ENCODE data around the gene MPDZ.

The MPDZ gene

DNA sequence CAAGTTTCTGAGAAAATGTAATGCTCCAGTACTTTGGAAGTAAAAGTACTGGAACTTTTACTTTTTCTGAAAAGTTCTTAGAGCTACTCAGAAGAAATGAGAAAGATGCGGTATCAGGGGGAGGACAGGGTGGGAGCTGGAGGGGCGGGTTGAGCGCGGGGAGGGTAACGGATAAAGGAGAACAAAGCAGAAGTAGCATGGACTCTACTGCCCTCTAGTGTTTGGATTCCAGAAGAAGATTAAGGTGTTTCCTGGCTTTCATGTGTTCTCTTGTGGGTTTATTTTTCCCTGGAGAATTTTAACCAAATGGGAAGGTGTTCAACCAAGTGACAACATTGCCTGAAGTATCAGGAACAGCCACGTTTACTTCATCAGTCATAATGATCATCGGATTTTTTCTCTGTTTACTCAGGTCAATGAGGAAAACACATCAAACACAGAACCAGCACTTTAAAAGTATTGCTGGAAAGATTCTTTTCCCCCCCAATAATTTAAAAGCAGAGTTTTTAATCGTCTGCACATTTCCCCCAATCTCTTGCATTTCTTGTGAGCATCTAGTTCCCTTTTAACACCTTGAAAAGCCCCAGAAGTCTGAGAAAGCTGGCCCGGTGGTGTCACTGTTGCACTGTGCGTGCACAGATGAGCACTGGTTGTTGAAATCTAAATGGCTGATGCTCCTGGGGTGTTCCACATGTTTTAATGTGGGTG, 190.6 kb downstream of the MPDZ start:
- Histone ChIP-seq H3K36me3 (ENCODE audit: control insufficient read depth, insufficient read depth, low read length) (no peaks in the 10 kb centered on the region), H3K4me1 (ENCODE audit: control insufficient read depth, insufficient read depth, low read length, poor library complexity, severe bottlenecking) (no peaks in the 10 kb centered on the region), H3K9me3 (ENCODE audit: control insufficient read depth, low read length) (no peaks in the 10 kb centered on the region), H3K4me3 (ENCODE audit: extremely low read depth, insufficient read depth, low read length, poor library complexity, severe bottlenecking) (no peak overlapping the region), H3K27ac (ENCODE audit: low read depth, low read length, severe bottlenecking) (no peak overlapping the region)
- 6 to 23% methylated on average over 4 to 9 of the region's 10 CpGs for WGBS, 2 experiments (ENCODE audit: insufficient coverage in 2 of 2)

DNA sequence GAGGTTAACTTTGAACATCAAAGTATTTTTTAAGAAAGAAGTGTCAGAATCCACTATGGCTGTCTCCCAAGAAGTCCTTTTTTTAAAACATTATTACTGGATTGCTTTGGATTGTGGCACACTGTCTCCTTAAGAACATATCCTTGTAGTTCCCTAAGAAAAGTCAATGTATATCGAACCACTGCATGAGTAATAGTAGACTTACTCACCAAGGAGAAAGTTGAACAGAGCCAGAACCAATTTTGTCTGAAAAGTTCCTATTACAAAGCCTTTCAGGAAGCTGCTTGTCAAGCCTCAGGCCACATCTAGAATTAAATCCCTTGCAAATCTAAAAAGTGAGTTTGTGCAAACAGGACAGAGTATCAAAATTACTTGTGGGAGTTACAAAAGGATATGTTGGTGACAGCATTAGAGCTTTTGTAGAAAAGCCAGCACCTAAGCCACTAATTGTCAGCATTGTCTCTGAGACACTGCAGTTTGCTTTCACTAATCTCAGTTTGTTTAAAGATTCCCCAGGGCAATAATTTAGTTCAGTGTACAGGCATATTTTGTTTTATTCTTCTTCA, 195.4 kb downstream of the MPDZ start:
- 100% methylated on average over 1 of the region's 1 CpG; no CpG with 5 or more reads in 1 of the 2 experiments for WGBS, 2 experiments (ENCODE audit: insufficient coverage in 2 of 2)
- H3K9me3 ChIP-seq (ENCODE audit: control insufficient read depth, low read length), result no peaks in the 10 kb centered on the region
- H3K4me1 ChIP-seq (ENCODE audit: control insufficient read depth, insufficient read depth, low read length, poor library complexity, severe bottlenecking), result no peaks in the 10 kb centered on the region
- no peaks in the 10 kb centered on the region for H3K36me3 ChIP-seq (ENCODE audit: control insufficient read depth, insufficient read depth, low read length)
- H3K27ac ChIP-seq (ENCODE audit: low read depth, low read length, severe bottlenecking), result peak overlapping the region; percentile 42
- no peak overlapping the region for H3K4me3 ChIP-seq (ENCODE audit: extremely low read depth, insufficient read depth, low read length, poor library complexity, severe bottlenecking)

DNA sequence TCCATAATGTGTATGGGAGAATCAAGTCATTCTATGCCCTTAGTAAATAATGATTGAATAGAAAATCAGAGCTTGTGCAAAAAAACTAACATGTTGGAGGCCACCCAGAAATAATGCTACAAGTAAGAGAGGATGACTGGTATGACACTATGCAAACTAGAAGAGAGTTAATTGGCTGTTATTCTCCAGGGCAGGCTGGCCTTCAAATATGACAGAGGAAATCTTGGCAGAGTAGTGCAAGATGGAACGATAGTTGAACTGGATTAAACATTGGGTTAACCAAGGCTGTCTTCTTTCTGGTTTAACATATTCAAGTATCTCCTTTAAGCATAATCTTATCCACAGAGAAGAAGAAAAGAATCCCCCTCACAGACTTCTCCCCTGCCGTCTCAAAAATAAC, 196.1 kb downstream of the MPDZ start:
- Histone ChIP-seq H3K9me3 (ENCODE audit: control insufficient read depth, low read length) (no peaks in the 10 kb centered on the region), H3K36me3 (ENCODE audit: control insufficient read depth, insufficient read depth, low read length) (no peaks in the 10 kb centered on the region), H3K27ac (ENCODE audit: low read depth, low read length, severe bottlenecking) (no peak overlapping the region), H3K4me3 (ENCODE audit: extremely low read depth, insufficient read depth, low read length, poor library complexity, severe bottlenecking) (no peak overlapping the region), H3K4me1 (ENCODE audit: control insufficient read depth, insufficient read depth, low read length, poor library complexity, severe bottlenecking) (no peaks in the 10 kb centered on the region)
- 100% methylated on average over 1 of the region's 2 CpGs; no CpG with 5 or more reads in 1 of the 2 experiments for WGBS, 2 experiments (ENCODE audit: insufficient coverage in 2 of 2)

DNA sequence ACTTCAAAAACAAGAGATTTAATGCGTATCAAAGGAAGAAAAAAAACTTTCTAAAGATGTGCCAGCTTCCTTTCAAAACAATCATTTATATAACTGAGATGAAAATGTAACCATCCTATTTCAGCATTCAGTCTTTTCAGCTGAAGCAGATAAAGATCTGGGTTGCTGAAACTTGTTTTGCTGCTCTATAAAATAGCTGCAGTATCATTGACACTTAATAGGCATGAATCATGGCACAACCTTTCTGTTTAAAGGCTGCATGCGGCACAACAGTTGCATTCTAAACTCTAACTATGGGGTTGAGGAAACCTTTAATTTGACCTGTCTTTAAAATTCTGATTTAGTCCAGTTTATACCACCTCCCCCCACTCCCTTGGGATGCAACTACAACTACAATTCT, 196.7 kb downstream of the MPDZ start:
- Histone ChIP-seq H3K4me1 (ENCODE audit: control insufficient read depth, insufficient read depth, low read length, poor library complexity, severe bottlenecking) (no peaks in the 10 kb centered on the region), H3K27ac (ENCODE audit: low read depth, low read length, severe bottlenecking) (no peak overlapping the region), H3K4me3 (ENCODE audit: extremely low read depth, insufficient read depth, low read length, poor library complexity, severe bottlenecking) (no peak overlapping the region), H3K9me3 (ENCODE audit: control insufficient read depth, low read length) (no peaks in the 10 kb centered on the region), H3K36me3 (ENCODE audit: control insufficient read depth, insufficient read depth, low read length) (no peaks in the 10 kb centered on the region)
- WGBS, 2 experiments (ENCODE audit: insufficient coverage in 2 of 2), result 80 to 100% methylated on average over 1 of the region's 2 CpGs

DNA sequence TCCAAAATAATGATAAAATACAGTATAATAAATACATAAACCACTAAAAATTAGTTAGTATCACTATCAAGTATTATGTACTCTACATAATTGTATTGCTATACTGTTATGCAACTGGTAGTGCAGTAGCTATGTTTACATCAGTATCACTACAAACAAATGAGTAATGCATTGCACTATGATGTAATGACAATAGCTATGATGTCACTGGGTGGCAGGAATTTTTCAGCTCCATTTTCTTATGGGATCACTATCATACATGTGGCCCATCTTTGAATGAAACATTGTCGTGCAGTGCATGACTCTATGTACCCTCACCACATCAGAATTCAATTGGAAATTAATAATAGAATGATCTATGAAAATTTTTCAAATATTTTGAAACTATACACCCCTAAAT, 201.3 kb downstream of the MPDZ start:
- H3K4me3 ChIP-seq (ENCODE audit: extremely low read depth, insufficient read depth, low read length, poor library complexity, severe bottlenecking), result no peak overlapping the region
- H3K4me1 ChIP-seq (ENCODE audit: control insufficient read depth, insufficient read depth, low read length, poor library complexity, severe bottlenecking), result no peaks in the 10 kb centered on the region
- no peaks in the 10 kb centered on the region for H3K9me3 ChIP-seq (ENCODE audit: control insufficient read depth, low read length)
- no CpG with 5 or more reads among the region's 1 CpG for WGBS, 2 experiments (ENCODE audit: insufficient coverage in 2 of 2)
- H3K27ac ChIP-seq (ENCODE audit: low read depth, low read length, severe bottlenecking), result no peak overlapping the region
- H3K36me3 ChIP-seq (ENCODE audit: control insufficient read depth, insufficient read depth, low read length), result no peaks in the 10 kb centered on the region

DNA sequence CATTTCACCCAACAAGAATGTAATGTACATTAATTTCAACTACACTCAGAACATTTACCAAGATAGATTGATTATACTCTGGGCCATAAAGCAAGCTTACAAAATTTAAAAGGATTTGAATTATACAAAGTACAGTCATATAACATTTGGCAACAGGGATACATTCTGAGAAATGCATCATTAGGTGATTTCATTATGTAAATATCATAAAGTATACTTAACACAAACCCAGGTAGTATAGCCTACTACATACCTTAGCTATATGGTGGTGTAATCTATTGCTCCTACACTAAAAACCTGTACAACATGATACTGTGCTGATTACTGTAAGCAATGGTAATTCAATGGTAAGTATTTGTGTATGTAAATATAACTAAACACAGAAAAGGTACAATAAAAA, 202.9 kb downstream of the MPDZ start:
- Histone ChIP-seq H3K36me3 (ENCODE audit: control insufficient read depth, insufficient read depth, low read length) (no peaks in the 10 kb centered on the region), H3K27ac (ENCODE audit: low read depth, low read length, severe bottlenecking) (no peak overlapping the region), H3K9me3 (ENCODE audit: control insufficient read depth, low read length) (no peaks in the 10 kb centered on the region), H3K4me3 (ENCODE audit: extremely low read depth, insufficient read depth, low read length, poor library complexity, severe bottlenecking) (no peak overlapping the region), H3K4me1 (ENCODE audit: control insufficient read depth, insufficient read depth, low read length, poor library complexity, severe bottlenecking) (no peaks in the 10 kb centered on the region)

DNA sequence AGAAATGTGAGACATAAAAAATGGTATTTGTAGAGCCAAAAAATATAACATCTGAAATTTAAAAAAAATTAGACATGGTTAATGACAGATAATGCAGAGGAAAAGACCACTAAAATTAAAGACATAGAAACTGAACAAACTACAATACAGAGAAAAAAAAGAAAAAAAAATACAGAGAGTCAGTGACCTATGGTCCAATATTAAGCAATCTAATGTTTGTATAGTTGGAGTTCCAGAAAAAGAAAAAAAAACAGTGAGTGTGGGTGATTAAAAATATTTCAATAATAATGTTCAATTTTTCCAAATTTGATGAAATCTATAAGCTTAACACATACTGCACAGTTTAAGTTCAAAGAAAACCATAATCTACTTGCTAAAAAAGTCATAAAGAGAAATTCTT, 207.6 kb downstream of the MPDZ start:
- no peaks in the 10 kb centered on the region for H3K9me3 ChIP-seq (ENCODE audit: control insufficient read depth, low read length)

DNA sequence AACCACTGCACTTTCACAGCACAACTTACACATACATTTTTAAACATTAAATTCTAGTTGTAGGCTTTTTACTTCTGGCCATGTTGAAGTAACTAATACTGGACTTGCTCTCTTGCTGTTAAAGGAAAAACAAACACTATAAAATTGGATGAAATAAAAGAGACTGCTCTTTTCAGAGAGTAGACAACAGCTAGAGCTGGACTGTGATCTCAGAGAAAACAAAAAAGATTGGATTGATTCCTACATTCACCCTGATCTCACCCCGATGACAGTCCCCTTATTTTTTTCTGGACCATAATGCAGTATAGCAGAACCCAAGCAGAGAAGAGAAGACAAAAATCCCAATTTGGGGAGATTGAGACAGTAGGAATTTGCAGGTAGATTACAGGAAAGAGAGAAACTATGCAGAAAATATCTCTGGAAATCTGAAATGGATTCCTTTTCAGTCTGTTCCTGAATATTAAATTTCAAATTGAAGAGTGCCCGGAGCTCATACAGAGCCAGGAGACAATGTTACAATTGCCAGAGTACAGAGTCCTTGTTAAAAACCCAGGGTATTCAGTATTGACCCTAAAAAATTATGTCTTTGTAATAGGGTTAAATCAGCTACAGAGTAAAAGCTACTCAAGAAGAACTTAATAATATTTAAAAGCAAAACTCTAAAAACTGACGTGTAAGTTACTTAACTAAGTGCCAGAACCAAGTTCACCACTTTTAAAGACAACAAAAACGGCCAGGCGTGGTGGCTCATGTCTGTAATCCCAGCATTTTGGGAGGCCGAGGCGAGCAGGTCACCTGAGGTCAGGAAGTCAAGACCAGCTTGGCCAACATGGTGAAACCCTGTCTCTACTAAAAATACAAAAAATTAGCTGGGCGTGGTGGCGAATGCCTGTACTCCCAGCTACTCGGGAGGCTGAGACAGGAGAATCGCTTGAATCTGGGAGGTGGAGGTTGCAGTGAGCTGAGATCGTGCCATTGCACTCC, 208.6 kb downstream of the MPDZ start:
- Histone ChIP-seq H3K27ac (ENCODE audit: low read depth, low read length, severe bottlenecking) (no peak overlapping the region), H3K9me3 (ENCODE audit: control insufficient read depth, low read length) (no peaks in the 10 kb centered on the region), H3K4me3 (ENCODE audit: extremely low read depth, insufficient read depth, low read length, poor library complexity, severe bottlenecking) (no peak overlapping the region), H3K36me3 (ENCODE audit: control insufficient read depth, insufficient read depth, low read length) (no peaks in the 10 kb centered on the region), H3K4me1 (ENCODE audit: control insufficient read depth, insufficient read depth, low read length, poor library complexity, severe bottlenecking) (no peaks in the 10 kb centered on the region)
- WGBS, 2 experiments (ENCODE audit: insufficient coverage in 2 of 2), result 90 to 95% methylated on average over 4 to 9 of the region's 12 CpGs

More for the DNA sequence above, 207.6 kb downstream of the MPDZ start:
- no peaks in the 10 kb centered on the region for H3K4me1 ChIP-seq (ENCODE audit: control insufficient read depth, insufficient read depth, low read length, poor library complexity, severe bottlenecking)
- no peak overlapping the region for H3K27ac ChIP-seq (ENCODE audit: low read depth, low read length, severe bottlenecking)
- no peaks in the 10 kb centered on the region for H3K36me3 ChIP-seq (ENCODE audit: control insufficient read depth, insufficient read depth, low read length)
- H3K4me3 ChIP-seq (ENCODE audit: extremely low read depth, insufficient read depth, low read length, poor library complexity, severe bottlenecking), result no peak overlapping the region

DNA sequence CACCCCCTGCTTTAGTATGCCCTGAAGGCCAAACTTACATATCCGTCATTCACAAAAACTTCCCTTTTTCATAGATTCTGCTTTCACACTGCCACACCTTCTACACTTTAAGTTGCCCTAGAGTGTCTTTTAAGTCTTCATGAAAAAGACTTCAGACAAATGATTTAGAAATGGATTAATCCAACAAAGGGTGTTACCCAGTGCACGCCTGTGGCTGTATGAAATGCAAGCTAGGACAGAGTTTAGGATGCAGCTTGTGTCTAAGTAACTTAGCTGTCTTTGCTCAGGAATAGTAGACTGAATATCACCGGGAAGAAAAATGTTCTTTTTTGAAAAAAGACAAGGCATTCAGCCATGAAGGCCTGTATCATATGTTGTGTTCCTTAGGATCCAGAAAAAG, 210.0 kb downstream of the MPDZ start:
- H3K4me1 ChIP-seq (ENCODE audit: control insufficient read depth, insufficient read depth, low read length, poor library complexity, severe bottlenecking), result no peaks in the 10 kb centered on the region
- no peak overlapping the region for H3K4me3 ChIP-seq (ENCODE audit: extremely low read depth, insufficient read depth, low read length, poor library complexity, severe bottlenecking)
- no peaks in the 10 kb centered on the region for H3K9me3 ChIP-seq (ENCODE audit: control insufficient read depth, low read length)
- 92 to 96% methylated on average over 2 to 3 of the region's 3 CpGs for WGBS, 2 experiments (ENCODE audit: insufficient coverage in 2 of 2)
- H3K36me3 ChIP-seq (ENCODE audit: control insufficient read depth, insufficient read depth, low read length), result no peaks in the 10 kb centered on the region
- H3K27ac ChIP-seq (ENCODE audit: low read depth, low read length, severe bottlenecking), result no peak overlapping the region

DNA sequence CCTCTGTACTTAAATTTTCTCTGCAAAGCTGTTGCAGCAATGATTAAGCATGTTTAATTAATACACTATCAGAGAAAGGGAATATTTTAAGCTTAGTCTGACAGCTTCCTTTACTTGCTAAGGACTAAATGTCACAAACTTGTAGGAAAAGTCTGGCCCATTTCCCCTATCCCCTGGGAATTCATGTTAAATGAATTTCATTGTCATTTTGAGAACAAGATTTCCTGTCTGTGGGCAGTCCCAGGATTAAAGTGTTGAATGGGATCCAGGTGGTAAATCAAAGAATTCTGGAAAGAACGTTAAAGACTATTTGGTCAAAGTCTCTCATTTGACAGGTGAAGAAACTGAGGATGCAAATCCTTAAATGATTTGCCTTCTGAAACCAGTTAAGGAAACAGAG, 214.8 kb downstream of the MPDZ start:
- WGBS, 2 experiments (ENCODE audit: insufficient coverage in 2 of 2), result 71% methylated on average over 1 of the region's 1 CpG; no CpG with 5 or more reads in 1 of the 2 experiments
- H3K4me1 ChIP-seq (ENCODE audit: control insufficient read depth, insufficient read depth, low read length, poor library complexity, severe bottlenecking), result no peaks in the 10 kb centered on the region
- no peaks in the 10 kb centered on the region for H3K36me3 ChIP-seq (ENCODE audit: control insufficient read depth, insufficient read depth, low read length)
- H3K4me3 ChIP-seq (ENCODE audit: extremely low read depth, insufficient read depth, low read length, poor library complexity, severe bottlenecking), result no peak overlapping the region
- H3K27ac ChIP-seq (ENCODE audit: low read depth, low read length, severe bottlenecking), result no peak overlapping the region
- H3K9me3 ChIP-seq (ENCODE audit: control insufficient read depth, low read length), result no peaks in the 10 kb centered on the region
